Right lobe of liver (tissue), 4 donors: ENCODE measurements around the gene TRABD2B.

ENCODE experiments used
- POLR2A ChIP-seq: fragments of 450-650 bp; IDR thresholded peaks from one replicate; pipeline ENCODE4 v1.6.1; 2017; ENCODE audit warnings: antibody characterized with exemption, mild to moderate bottlenecking
- TF ChIP-seq, protein P1 (sequence below), 4 donors: fragments of 200-600 bp in 3 of 4; fragments of 450-650 bp in 1 of 4; IDR thresholded peaks; one replicate each; pipeline versions ENCODE4 v1.5.1 to v1.8.0; 2016 to 2022; ENCODE audit warnings: antibody characterized with exemption in 4 of 4, mild to moderate bottlenecking in 2 of 4
- donor health status: DM: no; HTN: no; CAD: no.
- donor health status: DM: no; HTN: no; CAD: no.
- donor health status: DM: no; HTN: yes; CAD: no.

DNA sequence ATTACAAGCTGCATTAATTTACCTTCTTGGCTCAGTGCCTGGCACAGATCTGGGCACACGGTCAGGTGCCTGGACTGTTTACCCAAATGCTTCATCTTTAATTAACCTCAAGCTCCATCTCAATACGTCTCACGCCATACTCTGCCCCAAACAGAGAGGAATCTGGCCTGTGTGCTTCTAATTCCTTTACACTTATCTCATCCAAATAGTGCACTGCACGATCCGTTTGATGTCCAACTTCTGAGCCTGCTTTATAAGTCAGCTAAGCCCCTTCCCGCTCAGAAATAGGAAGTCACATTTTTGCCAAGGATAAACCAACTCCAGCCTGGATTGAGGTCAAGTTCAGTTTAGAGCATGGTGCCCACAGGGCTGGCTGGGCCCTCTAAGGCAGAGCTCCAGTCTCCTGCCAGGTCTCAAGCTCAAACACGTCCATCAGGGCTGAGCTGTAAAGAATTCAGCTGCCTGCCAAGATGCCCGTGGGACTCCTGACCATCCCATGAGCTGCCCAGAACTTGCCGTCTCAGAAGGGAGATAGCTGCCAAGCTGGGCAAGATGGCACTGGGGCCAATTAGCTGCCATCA, 233.5 kb downstream of the TRABD2B start:
- TF ChIP-seq, protein P1, sequence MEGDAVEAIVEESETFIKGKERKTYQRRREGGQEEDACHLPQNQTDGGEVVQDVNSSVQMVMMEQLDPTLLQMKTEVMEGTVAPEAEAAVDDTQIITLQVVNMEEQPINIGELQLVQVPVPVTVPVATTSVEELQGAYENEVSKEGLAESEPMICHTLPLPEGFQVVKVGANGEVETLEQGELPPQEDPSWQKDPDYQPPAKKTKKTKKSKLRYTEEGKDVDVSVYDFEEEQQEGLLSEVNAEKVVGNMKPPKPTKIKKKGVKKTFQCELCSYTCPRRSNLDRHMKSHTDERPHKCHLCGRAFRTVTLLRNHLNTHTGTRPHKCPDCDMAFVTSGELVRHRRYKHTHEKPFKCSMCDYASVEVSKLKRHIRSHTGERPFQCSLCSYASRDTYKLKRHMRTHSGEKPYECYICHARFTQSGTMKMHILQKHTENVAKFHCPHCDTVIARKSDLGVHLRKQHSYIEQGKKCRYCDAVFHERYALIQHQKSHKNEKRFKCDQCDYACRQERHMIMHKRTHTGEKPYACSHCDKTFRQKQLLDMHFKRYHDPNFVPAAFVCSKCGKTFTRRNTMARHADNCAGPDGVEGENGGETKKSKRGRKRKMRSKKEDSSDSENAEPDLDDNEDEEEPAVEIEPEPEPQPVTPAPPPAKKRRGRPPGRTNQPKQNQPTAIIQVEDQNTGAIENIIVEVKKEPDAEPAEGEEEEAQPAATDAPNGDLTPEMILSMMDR (IDR thresholded peaks at IDR 0.05), result no peak
- TF ChIP-seq POLR2A, result no peak
